HepG2 (cell line): ENCODE data around the gene AEBP1. TPM values are rescaled to one million over a fixed set of nuclear protein-coding genes. Genes with fewer than 3 reads are reported as not detected.

Source experiments
- ATAC-seq: fragments of 200-7000 bp; cut with Tn5 transposase; 3 replicates; pipeline ENCODE4 v1.9.1; 2020; ENCODE audit warnings: mild to moderate bottlenecking, moderate library complexity
- BruUV-seq: library from RNA; stranded (reverse); fragments of 400-500 nt; replicated peaks from 2 replicates; lab custom pipeline; 2021; lab: Mats Ljungman, UMichigan
- CTCF ChIA-PET: fragments of 300-600 bp; formaldehyde crosslinking; extraction: SDS; loops from one replicate; lab custom pipeline; 2021; ENCODE audit warnings: low total read pairs, inconsistent platforms, low intra/inter-chr PET ratio; lab: Yijun Ruan, JAX
- POLR2A ChIA-PET: fragments of 350-600 bp; sonication (Branson Sonifier 250); formaldehyde crosslinking; loops from one replicate; lab custom pipeline; 2020; ENCODE audit warnings: antibody characterized with exemption, inconsistent platforms; lab: Yijun Ruan, JAX
- DNase-seq: peaks from one replicate; pipeline ENCODE4 v3.0.0-alpha.2; 2015; ENCODE audit warnings: low spot score
- FAIRE-seq: peaks from 3 replicates; lab custom pipeline; 2011; peaks lifted over from hg19 to GRCh38; lab: Jason Lieb, UNC
- H2AFZ ChIP-seq: one replicate; pipeline ENCODE4 v1.6.1; 2011; ENCODE audit warnings: low read length, inconsistent platforms
- H3K27ac ChIP-seq: fragments of 300-600 bp; 3 replicates; pipeline ENCODE4 v1.8.0; 2011; ENCODE audit warnings: mixed run types, mild to moderate bottlenecking, mixed read lengths, low read length, inconsistent platforms; ENCODE audit not compliant: insufficient read depth; ENCODE audit errors: extremely low read length
- H3K27me3 ChIP-seq, 2 experiments: fragments of 200-600 bp in 1 of 2; 2 replicates in 1 of 2; 3 replicates in 1 of 2; pipeline versions ENCODE4 v1.6.0 to v1.8.0; 2011; ENCODE audit warnings: low read length in 2 of 2, mild to moderate bottlenecking in 2 of 2, moderate library complexity in 2 of 2, inconsistent platforms in 1 of 2; ENCODE audit not compliant: insufficient read depth in 2 of 2, control insufficient read depth in 1 of 2
- H3K36me3 ChIP-seq, 2 experiments: fragments of 200-600 bp in 1 of 2; replicated peaks in 1 of 2; 2 replicates in 1 of 2; 3 replicates in 1 of 2; pipeline versions ENCODE4 v1.5.1 to v1.8.0; 2011; ENCODE audit warnings: low read length in 2 of 2, inconsistent platforms in 1 of 2; ENCODE audit not compliant: insufficient read depth in 2 of 2, control insufficient read depth in 1 of 2
- H3K4me1 ChIP-seq: 2 replicates; pipeline ENCODE4 v1.5.1; 2012; ENCODE audit warnings: low read length, inconsistent platforms; ENCODE audit not compliant: insufficient read depth
- H3K4me2 ChIP-seq: 2 replicates; pipeline ENCODE4 v1.6.0; 2011; ENCODE audit warnings: low read depth, low read length, inconsistent platforms
- H3K4me3 ChIP-seq, 3 experiments: fragments of 200-600 bp in 1 of 3; sonication (generic), shearing (Covaris generic) in 1 of 3; replicated peaks in 1 of 3; 2 replicates each; pipeline ENCODE4 v1.5.1; 2011 to 2016; ENCODE audit warnings: low read length in 3 of 3, inconsistent platforms in 2 of 3, low read depth in 2 of 3, mild to moderate bottlenecking in 2 of 3, control low read depth in 1 of 3, mixed read lengths in 1 of 3; ENCODE audit not compliant: insufficient read depth in 1 of 3
- H3K79me2 ChIP-seq: one replicate; pipeline ENCODE4 v1.6.1; 2011; ENCODE audit warnings: low read length, inconsistent platforms; ENCODE audit not compliant: insufficient read depth
- H3K9ac ChIP-seq: 2 replicates; pipeline ENCODE4 v1.6.0; 2011; ENCODE audit warnings: mild to moderate bottlenecking, low read depth, low read length, inconsistent platforms; ENCODE audit not compliant: insufficient read depth
- H3K9me3 ChIP-seq: 2 replicates; pipeline ENCODE4 v1.5.1; 2012; ENCODE audit warnings: mild to moderate bottlenecking, low read length
- H4K20me1 ChIP-seq: 2 replicates; pipeline ENCODE4 v1.6.0; 2011; ENCODE audit warnings: inconsistent platforms, mild to moderate bottlenecking, low read length, moderate library complexity; ENCODE audit not compliant: insufficient read depth
- ASH2L ChIP-seq: fragments of 300-600, 200-600 bp; sonication (generic); IDR thresholded peaks from 2 replicates; pipeline ENCODE4 v1.7.0; 2017; ENCODE audit warnings: low read depth, mild to moderate bottlenecking, moderate library complexity, mixed read lengths, low read length; ENCODE audit not compliant: insufficient read length
- NKX3-1 ChIP-seq: sonication (generic); formaldehyde crosslinking; IDR thresholded peaks from 2 replicates; pipeline ENCODE4 v1.5.0; 2020; ENCODE audit warnings: missing genetic modification reagents
- RCOR2 ChIP-seq: IDR thresholded peaks from 2 replicates; pipeline ENCODE4 v1.6.1; 2016; ENCODE audit warnings: missing biosample characterization, missing genetic modification reagents
- TOE1 ChIP-seq: sonication (generic); formaldehyde crosslinking; IDR thresholded peaks from 2 replicates; pipeline ENCODE4 v1.4.0; 2020; ENCODE audit warnings: mild to moderate bottlenecking, missing genetic modification reagents
- ZNF264 ChIP-seq: sonication (generic); formaldehyde crosslinking; IDR thresholded peaks from 2 replicates; pipeline ENCODE4 v1.4.0; 2020; ENCODE audit warnings: missing genetic modification reagents
- ZNF839 ChIP-seq: sonication (generic); formaldehyde crosslinking; IDR thresholded peaks from 2 replicates; pipeline ENCODE4 v1.4.0; 2020; ENCODE audit warnings: missing genetic modification reagents, mild to moderate bottlenecking, borderline replicate concordance
- WGBS: methylation state at CpG from one replicate; pipeline ENCODE4 v1.1.6; 2017; ENCODE audit warnings: low lambda C conversion rate; 5-methylcytosine and 5-hydroxymethylcytosine counted together
- in situ Hi-C: cut with HindIII; loops from 2 replicates; pipeline ENCODE4 v1.10.0; 2017; ENCODE audit warnings: low pct_unique_long_range_greater_than_20kb; ENCODE audit not compliant: extremely low pct_ligation_motif_present
- intact Hi-C: fragments of 100-400 bp; cut with micrococcal nuclease; formaldehyde crosslinking; loops from one replicate; pipeline ENCODE4 v1.10.0; 2022; ENCODE audit not compliant: unreplicated experiment
- polyA plus RNA-seq, 8 experiments: library from polyadenylated mRNA; depleted of rRNA in 3 of 8; stranded (reverse) in 7 of 8; unstranded in 1 of 8; fragments of >200 nt; fragmentation: Illumina TruSeq in 4 of 8; extraction: Trizol in 4 of 8; gene quantifications; 2 replicates each; pipeline versions ENCODE4 v1.2.1 to v1.2.3, GENCODE V29; 2011 to 2016; ENCODE audit warnings: low read depth in 4 of 8, missing spikeins in 1 of 8, mixed read lengths in 1 of 8; ENCODE audit not compliant: insufficient read depth in 1 of 8
- total RNA-seq, 5 experiments: library from RNA; depleted of rRNA; stranded (reverse); fragments of >200 nt; fragmentation: Illumina TruSeq; extraction: Trizol; gene quantifications; 2 replicates each; pipeline ENCODE4 v1.2.3, GENCODE V29; 2016; ENCODE audit warnings: low read depth in 1 of 5
- TF ChIP-seq, protein P1 (sequence below): sonication (generic); formaldehyde crosslinking; IDR thresholded peaks from 2 replicates; pipeline ENCODE4 v1.8.1; 2023; ENCODE audit warnings: mild to moderate bottlenecking, missing genetic modification reagents
- TF ChIP-seq, protein P2 (sequence below): sonication (generic); formaldehyde crosslinking; IDR thresholded peaks from 2 replicates; pipeline ENCODE4 v1.4.0; 2020; ENCODE audit warnings: low read depth, missing genetic modification reagents
- TF ChIP-seq, protein P3 (sequence below): sonication (generic); formaldehyde crosslinking; IDR thresholded peaks from 2 replicates; pipeline ENCODE4 v1.4.0; 2020; ENCODE audit warnings: missing genetic modification reagents

Gene AEBP1
- total and polyA plus RNA-seq, 2 of the 13 experiments (the other 11 are each of a cell fraction or from before 2014, with no cell fraction given) = 0.22 to 0.55 TPM

DNA sequence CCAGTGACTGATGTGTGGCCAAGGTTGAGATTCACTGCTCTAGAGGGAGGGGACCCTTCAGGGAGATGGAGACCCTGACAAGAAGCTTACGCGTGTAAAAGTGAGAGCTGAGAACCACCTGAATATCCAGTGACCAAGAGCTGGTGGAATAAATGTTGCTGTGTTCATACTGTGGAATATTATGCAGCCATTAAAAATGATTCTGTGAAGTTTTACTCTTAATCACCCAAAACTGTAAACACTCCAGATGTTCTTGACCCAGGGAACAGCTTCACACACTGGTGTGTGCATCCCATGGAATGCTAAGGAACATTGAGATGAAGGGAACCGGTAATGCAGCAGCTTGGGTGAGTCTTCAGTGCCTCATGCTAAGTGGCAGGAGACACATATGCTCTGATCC, 17.5 kb upstream of the AEBP1 start:
- no peak for ATAC-seq
- Histone ChIP-seq H3K27ac (no peak overlapping the region), H3K4me2 (no peak overlapping the region), H3K27me3 (peaks cover 0 to 14% of the 10 kb centered on the region in 2 experiments; a peak in 2 of 5 replicates), H3K79me2 (no peaks in the 10 kb centered on the region), H4K20me1 (no peaks in the 10 kb centered on the region), H3K9ac (no peak overlapping the region), H3K9me3 (no peaks in the 10 kb centered on the region), H2AFZ (no peak overlapping the region), H3K4me1 (peaks cover 31% of the 10 kb centered on the region), H3K4me3 (no peak overlapping the region), H3K36me3 (no peaks in the 10 kb centered on the region)
- FAIRE-seq = no peak
- WGBS = 95% methylated on average over 3 of the region's 3 CpGs
- DNase-seq = no peak
- in situ Hi-C loops (no loop called here), intact Hi-C loops (no loop called here)
- POLR2A ChIA-PET = no interaction called here
- no TSS peak for BruUV-seq
- CTCF ChIA-PET = no interaction called here
- TF ChIP-seq ASH2L (no peak), ZNF839 (CRISPR knock-in tag) (no peak), ZNF264 (CRISPR knock-in tag) (no peak), NKX3-1 (CRISPR knock-in tag) (no peak), TOE1 (CRISPR knock-in tag) (no peak), RCOR2 (CRISPR knock-in tag) (no peak)
- TF ChIP-seq, protein P1, sequence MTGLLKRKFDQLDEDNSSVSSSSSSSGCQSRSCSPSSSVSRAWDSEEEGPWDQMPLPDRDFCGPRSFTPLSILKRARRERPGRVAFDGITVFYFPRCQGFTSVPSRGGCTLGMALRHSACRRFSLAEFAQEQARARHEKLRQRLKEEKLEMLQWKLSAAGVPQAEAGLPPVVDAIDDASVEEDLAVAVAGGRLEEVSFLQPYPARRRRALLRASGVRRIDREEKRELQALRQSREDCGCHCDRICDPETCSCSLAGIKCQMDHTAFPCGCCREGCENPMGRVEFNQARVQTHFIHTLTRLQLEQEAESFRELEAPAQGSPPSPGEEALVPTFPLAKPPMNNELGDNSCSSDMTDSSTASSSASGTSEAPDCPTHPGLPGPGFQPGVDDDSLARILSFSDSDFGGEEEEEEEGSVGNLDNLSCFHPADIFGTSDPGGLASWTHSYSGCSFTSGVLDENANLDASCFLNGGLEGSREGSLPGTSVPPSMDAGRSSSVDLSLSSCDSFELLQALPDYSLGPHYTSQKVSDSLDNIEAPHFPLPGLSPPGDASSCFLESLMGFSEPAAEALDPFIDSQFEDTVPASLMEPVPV (CRISPR knock-in tag) = no peak
- TF ChIP-seq, protein P2, sequence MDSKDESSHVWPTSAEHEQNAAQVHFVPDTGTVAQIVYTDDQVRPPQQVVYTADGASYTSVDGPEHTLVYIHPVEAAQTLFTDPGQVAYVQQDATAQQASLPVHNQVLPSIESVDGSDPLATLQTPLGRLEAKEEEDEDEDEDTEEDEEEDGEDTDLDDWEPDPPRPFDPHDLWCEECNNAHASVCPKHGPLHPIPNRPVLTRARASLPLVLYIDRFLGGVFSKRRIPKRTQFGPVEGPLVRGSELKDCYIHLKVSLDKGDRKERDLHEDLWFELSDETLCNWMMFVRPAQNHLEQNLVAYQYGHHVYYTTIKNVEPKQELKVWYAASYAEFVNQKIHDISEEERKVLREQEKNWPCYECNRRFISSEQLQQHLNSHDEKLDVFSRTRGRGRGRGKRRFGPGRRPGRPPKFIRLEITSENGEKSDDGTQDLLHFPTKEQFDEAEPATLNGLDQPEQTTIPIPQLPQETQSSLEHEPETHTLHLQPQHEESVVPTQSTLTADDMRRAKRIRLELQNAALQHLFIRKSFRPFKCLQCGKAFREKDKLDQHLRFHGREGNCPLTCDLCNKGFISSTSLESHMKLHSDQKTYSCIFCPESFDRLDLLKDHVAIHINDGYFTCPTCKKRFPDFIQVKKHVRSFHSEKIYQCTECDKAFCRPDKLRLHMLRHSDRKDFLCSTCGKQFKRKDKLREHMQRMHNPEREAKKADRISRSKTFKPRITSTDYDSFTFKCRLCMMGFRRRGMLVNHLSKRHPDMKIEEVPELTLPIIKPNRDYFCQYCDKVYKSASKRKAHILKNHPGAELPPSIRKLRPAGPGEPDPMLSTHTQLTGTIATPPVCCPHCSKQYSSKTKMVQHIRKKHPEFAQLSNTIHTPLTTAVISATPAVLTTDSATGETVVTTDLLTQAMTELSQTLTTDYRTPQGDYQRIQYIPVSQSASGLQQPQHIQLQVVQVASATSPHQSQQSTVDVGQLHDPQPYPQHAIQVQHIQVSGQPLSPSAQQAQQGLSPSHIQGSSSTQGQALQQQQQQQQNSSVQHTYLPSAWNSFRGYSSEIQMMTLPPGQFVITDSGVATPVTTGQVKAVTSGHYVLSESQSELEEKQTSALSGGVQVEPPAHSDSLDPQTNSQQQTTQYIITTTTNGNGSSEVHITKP (CRISPR knock-in tag) = no peak
- TF ChIP-seq, protein P3, sequence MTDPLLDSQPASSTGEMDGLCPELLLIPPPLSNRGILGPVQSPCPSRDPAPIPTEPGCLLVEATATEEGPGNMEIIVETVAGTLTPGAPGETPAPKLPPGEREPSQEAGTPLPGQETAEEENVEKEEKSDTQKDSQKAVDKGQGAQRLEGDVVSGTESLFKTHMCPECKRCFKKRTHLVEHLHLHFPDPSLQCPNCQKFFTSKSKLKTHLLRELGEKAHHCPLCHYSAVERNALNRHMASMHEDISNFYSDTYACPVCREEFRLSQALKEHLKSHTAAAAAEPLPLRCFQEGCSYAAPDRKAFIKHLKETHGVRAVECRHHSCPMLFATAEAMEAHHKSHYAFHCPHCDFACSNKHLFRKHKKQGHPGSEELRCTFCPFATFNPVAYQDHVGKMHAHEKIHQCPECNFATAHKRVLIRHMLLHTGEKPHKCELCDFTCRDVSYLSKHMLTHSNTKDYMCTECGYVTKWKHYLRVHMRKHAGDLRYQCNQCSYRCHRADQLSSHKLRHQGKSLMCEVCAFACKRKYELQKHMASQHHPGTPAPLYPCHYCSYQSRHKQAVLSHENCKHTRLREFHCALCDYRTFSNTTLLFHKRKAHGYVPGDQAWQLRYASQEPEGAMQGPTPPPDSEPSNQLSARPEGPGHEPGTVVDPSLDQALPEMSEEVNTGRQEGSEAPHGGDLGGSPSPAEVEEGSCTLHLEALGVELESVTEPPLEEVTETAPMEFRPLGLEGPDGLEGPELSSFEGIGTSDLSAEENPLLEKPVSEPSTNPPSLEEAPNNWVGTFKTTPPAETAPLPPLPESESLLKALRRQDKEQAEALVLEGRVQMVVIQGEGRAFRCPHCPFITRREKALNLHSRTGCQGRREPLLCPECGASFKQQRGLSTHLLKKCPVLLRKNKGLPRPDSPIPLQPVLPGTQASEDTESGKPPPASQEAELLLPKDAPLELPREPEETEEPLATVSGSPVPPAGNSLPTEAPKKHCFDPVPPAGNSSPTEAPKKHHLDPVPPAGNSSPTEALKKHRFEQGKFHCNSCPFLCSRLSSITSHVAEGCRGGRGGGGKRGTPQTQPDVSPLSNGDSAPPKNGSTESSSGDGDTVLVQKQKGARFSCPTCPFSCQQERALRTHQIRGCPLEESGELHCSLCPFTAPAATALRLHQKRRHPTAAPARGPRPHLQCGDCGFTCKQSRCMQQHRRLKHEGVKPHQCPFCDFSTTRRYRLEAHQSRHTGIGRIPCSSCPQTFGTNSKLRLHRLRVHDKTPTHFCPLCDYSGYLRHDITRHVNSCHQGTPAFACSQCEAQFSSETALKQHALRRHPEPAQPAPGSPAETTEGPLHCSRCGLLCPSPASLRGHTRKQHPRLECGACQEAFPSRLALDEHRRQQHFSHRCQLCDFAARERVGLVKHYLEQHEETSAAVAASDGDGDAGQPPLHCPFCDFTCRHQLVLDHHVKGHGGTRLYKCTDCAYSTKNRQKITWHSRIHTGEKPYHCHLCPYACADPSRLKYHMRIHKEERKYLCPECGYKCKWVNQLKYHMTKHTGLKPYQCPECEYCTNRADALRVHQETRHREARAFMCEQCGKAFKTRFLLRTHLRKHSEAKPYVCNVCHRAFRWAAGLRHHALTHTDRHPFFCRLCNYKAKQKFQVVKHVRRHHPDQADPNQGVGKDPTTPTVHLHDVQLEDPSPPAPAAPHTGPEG = no peak
